PC-9 (cell line): Measurements from ENCODE around the gene TWSG1.

Experiments
- CTCF ChIP-seq: fragments of 200-600 bp; sonication (generic); conservative IDR thresholded peaks from 2 replicates; pipeline ENCODE4 v1.6.1; 2017; ENCODE audit warnings: mixed run types, antibody characterized with exemption, mild to moderate bottlenecking, moderate library complexity
- EZH2 ChIP-seq: fragments of 200-600 bp; sonication (generic); IDR thresholded peaks from 2 replicates; pipeline ENCODE4 v1.8.0; 2017; ENCODE audit warnings: antibody characterized with exemption, low read depth

- TF ChIP-seq CTCF: no peak
- TF ChIP-seq EZH2: no peak
Observed at GRCh38 chr18:9428301-9428706, 93.7 kb downstream of the TWSG1 start.
